Transverse colon (tissue), 3 donors: ENCODE data around the gene SP110.

Experiments
- CTCF ChIP-seq, 5 experiments: fragments of 200-600 bp in 3 of 5; fragments of 450-650 bp in 2 of 5; sonication (generic) in 3 of 5; IDR thresholded peaks; 1 replicate in 2 of 5; 2 replicates in 3 of 5; pipeline ENCODE4 v1.5.1; 2016 to 2017; ENCODE audit warnings: antibody characterized with exemption in 5 of 5, inconsistent platforms in 3 of 5, mild to moderate bottlenecking in 2 of 5, moderate library complexity in 1 of 5
- POLR2A ChIP-seq: fragments of 450-650 bp; IDR thresholded peaks from one replicate; pipeline ENCODE4 v1.6.1; 2016; ENCODE audit warnings: antibody characterized with exemption, mild to moderate bottlenecking, moderate library complexity

DNA sequence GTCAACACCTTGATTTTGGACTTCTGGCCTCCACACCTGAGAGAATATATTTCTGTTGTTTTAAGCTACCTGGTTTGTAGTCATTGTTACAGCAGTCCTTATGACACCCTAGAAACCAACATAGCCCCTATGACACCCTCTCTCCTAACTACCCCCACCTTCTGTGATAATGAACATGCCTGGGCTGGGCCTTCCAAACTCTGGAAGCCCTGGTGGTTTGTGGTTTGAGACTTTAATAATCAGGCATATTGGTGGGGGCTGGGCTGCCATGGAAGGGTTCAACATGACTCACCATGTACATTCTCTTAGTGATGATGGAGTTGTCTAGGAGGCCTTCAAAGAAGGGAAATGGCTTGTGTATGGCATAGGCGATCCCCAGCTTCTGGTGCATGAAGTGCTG lies 3.3 kb downstream of the SP110 start:
- TF ChIP-seq CTCF (IDR thresholded peaks at IDR 0.05) (no peak), POLR2A (no peak)
